ENCODE measurements around the gene HDDC3.

HDDC3 gene

DNA sequence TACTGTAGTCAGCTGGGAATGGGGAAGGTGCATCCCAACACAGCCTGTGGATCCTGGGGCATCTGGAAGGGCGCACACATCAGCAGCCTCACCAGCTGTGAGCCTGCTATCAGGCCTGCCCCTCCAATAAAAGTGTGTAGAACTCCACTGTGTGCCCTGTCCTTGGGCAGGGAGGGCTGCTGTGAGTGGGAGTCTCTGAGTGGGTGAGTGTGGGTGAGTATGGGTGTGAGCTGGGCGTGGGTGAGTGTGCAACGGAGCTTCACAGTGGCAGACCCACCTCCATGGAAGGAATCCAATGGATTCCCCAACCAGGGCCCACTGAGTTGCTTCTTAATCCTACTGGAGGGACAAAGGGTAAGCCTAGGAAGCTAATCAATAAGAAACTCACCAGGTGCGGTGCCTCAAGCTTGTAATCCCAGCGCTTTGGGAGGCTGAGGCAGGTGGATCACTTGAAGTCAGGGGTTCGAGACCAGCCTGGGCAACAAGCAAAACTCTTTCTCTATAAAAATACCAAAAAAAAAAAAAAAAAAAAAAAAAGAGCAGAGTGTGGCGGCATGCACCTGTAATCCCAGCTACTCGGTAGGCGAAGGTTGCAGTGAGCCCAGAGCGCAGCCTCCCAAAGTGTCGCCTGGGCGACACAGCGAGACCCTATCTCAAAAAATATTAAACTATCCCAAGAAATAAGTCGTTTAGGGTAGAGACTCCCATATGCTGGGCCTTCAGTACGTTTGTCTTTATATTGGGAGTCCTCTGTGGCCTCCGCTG, 21.8 kb upstream of the HDDC3 start:
- no peak for DNase-seq (ENCODE audit: low read depth)

DNA sequence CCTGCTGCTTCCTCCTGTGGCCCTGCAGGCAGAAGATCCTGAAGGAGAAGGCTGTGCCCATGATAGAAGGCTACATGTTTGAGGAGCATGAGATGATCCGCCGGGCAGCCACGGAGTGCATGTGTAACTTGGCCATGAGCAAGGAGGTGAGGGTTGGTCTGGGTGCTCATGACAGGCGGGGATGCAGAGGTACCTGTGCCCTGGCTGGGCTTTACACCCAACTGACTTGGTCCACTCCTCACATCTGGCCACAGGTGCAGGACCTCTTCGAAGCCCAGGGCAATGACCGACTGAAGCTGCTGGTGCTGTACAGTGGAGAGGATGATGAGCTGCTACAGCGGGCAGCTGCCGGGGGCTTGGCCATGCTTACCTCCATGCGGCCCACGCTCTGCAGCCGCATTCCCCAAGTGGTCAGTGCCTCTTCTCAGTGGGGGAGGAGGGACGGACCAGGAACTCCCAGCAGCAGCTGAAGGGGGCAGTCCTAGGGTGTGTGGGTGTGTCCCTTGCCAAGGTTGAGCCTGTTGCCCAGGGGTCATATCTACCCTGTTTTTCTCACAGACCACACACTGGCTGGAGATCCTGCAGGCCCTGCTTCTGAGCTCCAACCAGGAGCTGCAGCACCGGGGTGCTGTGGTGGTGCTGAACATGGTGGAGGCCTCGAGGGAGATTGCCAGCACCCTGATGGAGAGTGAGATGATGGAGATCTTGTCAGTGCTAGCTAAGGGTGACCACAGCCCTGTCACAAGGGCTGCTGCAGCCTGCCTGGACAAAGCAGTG, 20.7 kb upstream of the HDDC3 start:
- no peak for DNase-seq (ENCODE audit: low read depth)

DNA sequence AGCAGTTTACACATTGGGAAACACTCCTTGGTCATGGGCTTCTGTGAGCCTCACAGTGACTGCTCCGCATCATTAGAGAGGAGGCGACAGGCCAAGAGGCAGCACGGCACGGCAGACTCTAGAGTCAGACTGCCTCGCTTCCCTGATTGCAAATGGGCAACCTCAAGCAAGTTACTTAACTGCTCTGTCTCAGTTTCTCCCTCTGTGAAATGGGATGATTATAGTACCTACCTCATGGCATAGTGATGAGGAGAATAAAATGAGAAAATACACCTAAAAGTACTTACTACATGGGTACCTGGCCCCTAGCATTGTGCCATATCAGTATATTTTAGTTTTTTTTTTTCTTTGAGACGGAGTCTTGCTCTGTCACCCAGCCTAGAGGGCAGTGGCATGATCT, 18.3 kb upstream of the HDDC3 start:
- DNase-seq (ENCODE audit: low read depth) = no peak

DNA sequence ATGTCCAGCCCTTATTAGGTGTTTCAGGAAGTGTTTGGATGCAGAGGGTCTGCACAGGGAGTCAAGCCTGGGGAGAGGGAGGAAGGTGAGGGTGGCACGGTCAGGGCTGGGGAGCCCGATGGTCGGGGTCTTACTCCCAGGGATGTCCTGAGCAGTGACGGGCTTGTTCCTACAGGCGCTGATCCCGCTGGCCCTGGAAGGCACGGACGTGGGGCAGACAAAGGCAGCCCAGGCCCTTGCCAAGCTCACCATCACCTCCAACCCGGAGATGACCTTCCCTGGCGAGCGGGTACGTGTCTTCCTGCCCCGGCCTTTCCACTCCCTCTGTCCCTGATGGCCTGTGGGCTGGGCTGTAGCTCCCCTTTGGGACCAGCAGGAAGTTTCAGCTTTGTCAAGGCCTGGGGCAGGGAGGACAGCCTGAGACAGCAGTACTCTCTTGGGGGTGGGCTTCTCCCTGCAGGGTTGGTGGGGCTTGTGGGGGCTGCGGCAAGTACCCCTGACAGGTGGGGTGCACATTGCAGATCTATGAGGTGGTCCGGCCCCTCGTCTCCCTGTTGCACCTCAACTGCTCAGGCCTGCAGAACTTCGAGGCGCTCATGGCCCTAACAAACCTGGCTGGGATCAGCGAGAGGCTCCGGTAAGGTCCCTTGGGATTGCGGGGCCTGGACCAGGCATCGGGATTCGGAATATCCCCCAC, 17.8 kb upstream of the HDDC3 start:
- no peak for DNase-seq (ENCODE audit: low read depth)

DNA sequence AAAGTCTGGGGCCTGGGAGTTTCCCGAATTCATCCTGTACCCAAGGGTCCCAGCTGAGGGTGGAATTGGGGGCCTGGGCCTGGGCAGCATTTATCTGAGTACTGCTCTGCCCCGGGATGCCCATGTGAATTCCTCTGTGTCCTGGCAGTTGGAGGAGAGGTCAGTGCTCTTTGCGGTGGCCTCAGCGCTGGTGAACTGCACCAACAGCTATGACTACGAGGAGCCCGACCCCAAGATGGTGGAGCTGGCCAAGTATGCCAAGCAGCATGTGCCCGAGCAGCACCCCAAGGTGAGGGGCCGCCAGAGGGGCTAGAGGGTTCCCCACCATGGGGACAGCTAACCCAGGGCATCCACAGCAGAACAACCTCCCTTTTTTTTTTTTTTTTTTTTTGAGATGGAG, 16.2 kb upstream of the HDDC3 start:
- DNase-seq (ENCODE audit: low read depth) = no peak

DNA sequence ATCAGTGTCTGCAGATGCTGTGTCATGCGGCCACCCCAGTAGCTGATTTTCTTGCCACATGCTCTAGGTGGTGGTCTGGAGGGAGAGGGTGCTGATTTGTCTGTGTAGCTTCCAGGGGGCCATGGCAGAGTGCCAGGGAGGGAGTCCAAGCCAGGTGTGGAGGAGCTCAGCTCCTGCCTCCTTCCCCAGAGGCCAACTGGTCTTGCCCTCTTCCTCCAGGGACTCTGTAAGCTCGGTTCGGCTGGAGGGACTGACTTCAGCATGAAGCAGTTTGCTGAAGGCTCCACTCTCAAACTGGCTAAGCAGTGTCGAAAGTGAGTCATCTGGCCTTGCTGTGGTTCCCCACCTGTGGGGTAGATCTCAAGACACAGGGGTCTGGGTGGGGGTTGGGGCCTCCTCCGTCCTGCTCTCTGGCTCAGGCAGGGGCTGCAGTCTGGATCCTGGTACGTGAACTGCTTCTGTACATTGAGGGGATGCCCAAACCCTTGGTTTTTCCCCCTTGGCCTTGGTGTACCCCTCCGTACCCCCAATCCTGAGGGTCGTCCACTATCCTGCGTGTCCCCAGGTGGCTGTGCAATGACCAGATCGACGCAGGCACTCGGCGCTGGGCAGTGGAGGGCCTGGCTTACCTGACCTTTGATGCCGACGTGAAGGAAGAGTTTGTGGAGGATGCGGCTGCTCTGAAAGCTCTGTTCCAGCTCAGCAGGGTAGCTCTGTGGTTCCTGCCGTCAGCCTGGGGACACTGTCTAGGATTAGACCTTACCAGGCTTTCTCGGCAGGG, 15.4 kb upstream of the HDDC3 start:
- DNase-seq (ENCODE audit: low read depth) = no peak

DNA sequence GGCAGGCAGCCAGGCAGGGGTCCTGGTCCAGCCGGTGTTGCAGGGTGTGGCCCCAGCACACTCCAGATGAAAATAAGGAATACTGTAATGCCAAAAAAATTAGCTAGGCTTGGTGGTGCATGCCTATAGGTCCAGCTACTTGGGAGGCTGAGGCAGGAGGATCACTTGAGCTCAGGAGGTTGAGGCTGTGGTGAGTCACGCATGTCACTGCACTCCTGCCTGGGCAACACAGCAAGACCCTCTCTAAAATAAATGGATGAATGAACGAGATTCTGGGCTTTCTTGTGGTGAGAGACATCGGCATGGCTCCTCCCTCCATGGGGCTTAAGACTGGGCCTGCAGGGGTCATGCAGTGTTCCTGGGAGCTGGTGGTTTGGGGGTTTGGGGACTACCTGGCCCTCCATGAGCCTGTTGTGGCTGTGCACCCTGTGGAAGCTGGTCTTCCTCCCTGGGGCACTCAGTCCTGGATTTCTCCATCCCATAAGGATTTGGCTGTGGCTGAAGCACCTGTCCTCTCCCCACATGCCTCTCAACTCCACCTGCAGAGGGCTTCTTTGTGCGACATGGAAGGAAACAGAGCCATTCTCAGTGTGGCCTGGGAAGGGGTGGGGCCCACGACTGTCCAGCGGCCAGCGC, 14.7 kb upstream of the HDDC3 start:
- DNase-seq (ENCODE audit: low read depth) = no peak

DNA sequence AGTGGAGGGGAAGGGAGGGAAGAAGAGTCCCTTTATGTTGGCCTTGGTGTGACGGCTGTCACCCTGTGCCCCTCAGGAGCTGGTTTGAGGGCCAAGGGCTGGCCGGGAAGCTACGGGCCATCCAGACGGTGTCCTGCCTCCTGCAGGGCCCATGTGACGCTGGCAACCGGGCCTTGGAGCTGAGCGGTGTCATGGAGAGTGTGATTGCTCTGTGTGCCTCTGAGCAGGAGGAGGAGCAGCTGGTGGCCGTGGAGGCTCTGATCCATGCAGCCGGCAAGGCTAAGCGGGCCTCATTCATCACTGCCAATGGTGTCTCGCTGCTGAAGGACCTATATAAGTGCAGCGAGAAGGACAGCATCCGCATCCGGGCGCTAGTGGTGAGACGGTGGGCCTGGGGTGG, 14.2 kb upstream of the HDDC3 start:
- no peak for DNase-seq (ENCODE audit: low read depth)

DNA sequence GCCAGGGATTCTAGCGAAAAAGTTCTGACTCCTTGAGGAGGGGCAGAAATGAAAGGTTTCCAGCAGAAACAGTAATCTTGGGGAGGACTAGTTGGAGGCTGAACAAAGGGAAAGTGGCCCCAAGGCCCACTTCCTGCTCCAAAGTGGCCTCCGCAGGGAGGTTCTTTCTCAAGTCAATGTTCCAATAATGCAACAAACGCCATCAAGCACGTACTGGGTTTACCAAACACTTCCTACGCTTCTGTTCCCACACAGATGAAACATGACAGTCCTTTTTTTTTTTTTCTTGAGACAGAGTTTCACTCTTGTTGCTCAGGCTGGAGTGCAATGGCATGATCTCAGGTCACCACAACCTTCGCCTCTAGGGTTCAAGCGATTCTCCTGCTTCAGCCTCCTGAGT, 12.7 kb upstream of the HDDC3 start:
- DNase-seq (ENCODE audit: low read depth) = no peak

DNA sequence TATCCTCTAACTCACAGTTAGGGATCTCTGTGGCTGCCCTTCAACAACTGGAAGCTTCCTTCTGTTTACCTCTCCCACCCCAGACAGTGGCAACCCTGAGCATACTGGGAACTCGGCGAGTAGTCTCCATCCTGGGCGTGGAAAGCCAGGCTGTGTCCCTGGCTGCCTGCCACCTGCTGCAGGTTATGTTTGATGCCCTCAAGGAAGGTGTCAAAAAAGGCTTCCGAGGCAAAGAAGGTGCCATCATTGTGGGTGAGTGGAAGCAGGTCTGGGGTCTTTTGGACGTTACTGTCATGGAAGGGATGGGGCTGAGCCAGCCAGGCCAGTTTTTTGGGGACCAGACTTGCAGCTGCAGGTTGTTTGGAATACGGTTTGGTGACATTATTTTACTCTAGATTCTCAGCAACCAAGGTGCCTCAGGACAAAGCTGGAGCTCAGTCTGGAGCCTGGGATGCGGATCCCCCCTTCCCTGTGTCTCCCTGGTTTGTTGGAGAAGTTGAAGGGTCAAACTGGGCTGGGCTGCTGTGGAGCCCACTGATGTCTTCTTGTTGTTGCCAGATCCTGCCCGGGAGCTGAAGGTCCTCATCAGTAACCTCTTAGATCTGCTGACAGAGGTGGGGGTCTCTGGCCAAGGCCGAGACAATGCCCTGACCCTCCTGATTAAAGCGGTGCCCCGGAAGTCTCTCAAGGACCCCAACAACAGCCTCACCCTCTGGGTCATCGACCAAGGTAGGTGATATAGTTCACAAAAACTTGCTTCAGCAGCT, 10.2 kb upstream of the HDDC3 start:
- no peak for DNase-seq (ENCODE audit: low read depth)

DNA sequence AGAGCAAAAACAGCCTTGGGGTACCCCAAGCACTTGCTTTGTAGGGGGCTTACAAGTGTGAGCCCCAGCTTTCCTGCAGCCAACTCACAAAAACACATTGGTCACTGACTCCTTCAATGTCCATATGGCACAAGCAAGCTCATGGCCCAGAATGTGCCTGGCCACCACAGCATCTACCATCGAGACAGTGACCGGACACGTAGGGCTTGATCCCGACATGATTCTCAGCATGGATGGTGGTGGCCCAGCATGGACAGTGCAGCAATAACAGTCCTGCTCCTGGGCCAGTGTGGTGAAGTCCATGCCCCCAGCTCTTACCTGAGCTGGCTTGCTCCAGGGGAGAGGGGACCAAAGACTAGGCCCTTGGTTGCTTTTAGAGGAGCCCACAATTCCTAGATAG, 8.7 kb upstream of the HDDC3 start:
- DNase-seq (ENCODE audit: low read depth) = no peak

DNA sequence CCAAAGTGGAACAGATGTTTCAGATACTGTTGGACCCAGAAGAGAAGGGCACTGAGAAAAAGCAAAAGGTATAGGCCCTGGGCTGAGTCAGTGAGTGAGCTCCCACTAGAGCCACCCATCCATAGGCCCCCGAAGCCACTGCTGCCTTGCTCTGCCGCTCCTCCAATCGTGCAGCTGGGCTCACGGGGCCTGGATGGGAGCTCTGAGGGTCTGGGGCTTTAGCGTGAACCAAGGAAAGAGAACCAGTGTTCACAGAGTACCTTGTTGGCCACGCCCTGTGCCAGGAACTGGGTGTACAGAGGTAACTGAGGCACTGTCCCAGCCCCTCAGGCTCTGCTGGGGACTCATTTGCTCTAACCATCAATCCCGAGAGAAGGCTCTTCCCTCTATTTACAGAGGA, 7.4 kb upstream of the HDDC3 start:
- no peak for DNase-seq (ENCODE audit: low read depth)

DNA sequence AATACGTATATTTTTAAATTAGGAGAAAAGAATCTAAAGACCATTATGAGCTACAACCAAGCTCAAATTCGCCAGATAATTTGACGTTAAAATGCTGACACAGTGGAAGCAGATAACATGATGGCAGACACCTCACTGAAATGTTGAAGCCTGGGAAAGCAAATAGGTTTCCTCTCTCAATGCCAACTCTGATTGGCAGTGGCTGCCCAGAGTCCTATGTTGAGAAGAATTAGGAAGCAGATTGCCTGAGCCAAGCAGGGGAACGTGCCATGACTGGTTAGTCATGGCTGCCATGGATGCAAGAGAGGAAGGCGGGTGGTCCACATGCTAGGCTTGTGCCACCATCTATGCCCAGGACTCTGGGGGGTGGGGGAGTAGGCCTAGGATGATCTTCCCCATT, 5.9 kb upstream of the HDDC3 start:
- no peak for DNase-seq (ENCODE audit: low read depth)

DNA sequence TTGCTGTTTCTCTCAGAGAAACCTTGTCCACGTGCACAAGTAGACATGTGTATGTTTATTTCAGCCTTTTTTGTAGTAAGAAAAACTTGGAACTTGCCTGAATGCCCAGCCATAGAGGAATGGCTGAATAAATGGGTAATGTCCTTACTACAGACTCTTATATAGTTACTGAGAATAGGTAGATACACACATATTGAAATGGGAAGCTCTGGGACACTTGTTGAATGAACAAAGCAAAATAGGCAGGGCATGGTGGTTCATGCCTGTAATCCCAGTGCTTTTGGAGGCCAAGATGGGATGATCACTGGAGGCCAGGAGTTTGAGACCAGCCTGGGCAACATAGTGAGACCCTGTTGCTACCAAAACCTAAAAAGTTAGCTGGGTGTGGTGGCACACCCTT, 4.5 kb upstream of the HDDC3 start:
- no peak for DNase-seq (ENCODE audit: low read depth)

DNA sequence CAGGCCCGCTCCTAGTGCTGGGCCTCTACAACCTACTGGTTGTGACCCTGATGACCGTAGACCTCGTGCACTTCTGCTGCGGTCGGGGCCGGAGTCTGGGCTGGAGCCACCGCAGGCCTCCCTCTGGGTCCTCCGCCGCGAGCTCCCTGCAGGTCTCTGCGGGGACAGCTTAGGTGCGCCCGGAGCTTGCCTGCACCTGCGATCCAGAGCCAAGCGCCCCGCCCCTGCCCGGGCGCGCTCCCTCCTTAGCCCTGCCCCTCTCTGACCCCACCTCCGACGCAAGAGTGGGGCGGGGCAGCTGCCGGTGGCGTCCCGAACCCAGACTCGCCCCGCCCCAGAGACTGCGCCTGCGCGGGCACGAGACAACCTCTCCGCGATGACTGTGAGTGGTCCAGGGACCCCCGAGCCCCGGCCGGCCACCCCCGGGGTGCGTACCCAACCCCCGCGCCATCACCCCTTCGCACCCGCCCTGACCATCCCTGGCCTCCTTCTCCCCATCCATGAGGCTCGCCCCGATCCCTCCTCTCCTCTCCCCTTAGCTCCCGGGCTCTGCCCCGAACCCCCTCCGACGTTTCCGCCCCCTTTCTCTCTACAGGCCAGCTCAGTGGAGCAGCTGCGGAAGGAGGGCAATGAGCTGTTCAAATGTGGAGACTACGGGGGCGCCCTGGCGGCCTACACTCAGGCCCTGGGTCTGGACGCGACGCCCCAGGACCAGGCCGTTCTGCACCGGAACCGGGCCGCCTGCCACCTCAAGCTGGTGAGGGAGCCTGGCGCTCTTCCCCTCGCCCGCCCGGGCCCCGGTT, 2.8 kb upstream of the HDDC3 start, which contains the start of gene UNC45A:
Gene UNC45A, plus strand, starts transcription at position 337 of the 803 bp plus-strand sequence. Its CDS starts 40 bp downstream, at position 377.
- peak; percentile 92 for DNase-seq (ENCODE audit: low read depth)

DNA sequence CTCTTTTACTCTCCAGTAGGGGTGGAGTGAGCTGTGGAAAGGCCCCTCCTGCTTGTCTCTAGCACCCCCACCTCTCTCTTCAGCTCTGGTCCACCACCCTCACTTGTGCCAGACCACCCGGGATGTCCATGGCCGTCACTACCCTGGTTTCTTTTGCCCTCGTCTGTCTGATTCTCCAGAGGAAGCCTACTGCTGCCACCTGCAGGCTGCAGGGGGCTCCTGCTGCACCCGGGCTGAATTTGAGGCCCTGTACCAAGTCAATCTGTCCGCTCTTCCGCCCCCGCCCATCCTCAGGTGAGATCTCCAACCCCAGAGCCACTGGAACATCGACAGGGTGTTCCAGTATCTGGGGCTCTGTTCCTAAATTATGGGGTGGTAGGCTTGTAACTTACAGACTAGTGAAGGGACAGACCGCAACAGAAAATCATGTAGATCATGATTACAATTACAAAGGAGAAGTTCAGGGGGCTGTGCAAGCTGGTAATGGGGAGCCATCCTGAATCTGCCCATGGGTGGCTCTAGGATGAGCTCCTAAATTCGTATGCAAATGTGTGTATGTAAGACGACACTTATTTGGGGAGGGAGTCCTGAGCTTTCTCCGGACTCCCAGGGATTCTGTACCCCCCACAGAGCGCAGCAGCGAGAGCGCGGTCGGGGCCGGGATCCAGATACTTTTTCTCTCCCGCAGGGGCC, 2.1 kb upstream of the HDDC3 start:
- peak; percentile 73 for DNase-seq (ENCODE audit: low read depth)

DNA sequence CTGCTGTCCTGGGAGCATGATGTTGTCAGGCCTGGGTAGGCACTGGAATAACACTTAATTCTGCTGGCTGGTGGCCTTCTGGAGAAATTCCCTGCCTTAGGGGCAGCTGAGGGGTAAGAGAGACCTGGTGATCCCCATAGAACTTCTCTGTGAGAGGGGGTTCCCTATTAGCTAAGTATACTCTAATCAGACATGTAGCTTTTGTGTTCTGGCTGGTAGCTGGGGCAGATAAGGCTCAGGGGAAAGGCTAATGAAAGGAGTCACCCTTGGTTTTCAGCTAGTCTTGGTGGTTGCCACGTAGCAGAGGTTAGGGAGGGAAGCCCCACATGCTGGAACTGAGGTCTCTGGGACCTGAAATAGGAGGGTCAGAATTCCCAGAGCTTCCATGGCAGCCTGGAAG, 952 bp upstream of the HDDC3 start:
- no peak for DNase-seq (ENCODE audit: low read depth)

DNA sequence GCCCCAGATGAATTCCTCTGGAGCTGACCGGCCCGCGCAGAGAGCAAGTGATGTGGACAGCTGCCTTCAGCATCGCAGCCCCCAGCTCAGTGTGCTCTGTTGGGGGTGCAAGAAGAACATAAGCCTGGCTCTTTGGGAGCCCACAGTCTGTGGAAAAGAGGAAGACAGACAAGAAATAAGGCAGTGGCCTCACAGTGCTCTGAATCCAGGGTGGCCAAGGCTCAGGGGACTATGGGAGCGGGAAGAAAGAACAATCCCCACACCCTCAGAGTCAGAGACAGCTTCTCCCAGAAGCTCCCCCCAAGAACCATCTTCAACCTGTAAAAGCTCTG, 277 bp upstream of the HDDC3 start:
- no peak for DNase-seq (ENCODE audit: low read depth)

DNA sequence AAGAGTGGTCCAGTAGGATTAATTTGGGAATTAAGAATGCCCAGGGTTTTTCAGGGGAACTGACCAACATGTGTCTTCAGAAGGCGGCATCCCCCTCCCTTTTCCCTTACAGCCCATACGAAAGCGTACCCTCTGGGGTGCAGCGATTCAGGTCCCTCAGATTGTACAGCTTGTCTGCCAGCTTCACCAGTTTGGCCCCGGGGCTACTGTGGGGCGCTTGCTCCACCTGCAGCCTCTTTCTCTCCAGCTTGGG, 848 bp downstream of the HDDC3 start:
- DNase-seq (ENCODE audit: low read depth) = no peak
